HTR-8/SVneo (cell line): ENCODE measurements around the gene SYT9.
A peak's percentile ranks its signal among the peaks of the same experiment; 100 is the strongest.

Source experiments
- DNase-seq: peaks from one replicate; pipeline ENCODE4 v3.0.0; 2011; ENCODE audit warnings: low spot score, mixed read lengths; ENCODE audit not compliant: insufficient read length
- FAIRE-seq: peaks from 2 replicates; lab custom pipeline; 2011; peaks lifted over from hg19 to GRCh38; lab: Jason Lieb, UNC

SYT9 gene

DNA sequence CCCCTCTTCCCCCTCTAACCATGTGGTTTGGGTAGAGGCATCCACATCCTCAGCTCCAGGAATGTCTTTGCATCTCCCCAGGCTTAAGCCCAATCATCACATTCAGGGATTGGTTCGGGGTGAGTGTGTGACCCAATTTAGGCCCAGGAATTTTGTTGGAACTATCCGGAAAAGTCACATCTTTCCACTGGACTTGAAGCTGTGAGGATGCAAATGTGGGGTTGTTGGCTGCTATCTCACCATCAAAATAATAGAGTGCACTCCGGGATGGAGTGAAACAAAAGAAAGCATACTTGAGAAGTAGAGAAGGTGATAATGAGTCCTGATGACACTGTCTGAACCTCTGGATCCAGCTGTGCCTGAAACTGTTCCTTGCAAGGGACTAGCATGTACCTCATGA, 199.8 kb downstream of the SYT9 start:
- FAIRE-seq (no peak), DNase-seq (no peak)

DNA sequence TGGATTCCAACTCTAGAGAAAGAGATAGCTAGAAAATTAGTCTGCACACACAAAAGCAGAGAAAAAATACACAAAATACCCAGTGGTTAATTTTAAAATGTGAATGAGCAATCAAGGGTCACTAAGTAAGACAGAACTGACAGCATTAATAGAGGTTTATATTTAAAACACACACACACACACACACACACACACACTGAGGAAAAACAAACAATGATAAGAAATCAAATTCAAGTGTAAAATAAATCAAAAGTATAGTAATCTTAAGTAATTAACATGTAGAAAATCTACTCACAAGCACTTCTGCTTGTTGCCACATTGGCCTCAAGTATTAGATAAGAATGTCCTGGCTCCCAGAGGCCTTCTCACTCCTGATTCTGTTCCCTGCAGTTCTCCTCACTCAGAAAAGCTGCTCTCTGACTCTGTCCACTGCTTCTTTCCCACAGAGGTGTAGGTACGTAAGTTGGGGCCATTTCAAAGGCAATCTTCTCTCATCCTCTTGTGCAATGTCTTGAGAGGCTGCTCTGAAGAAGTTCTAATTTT, 200.3 kb downstream of the SYT9 start:
- DNase-seq (no peak), FAIRE-seq (no peak)

GRCh38 chr11:7454854-7455253, 203.2 kb downstream of the SYT9 start:
- no peak for DNase-seq
- no peak for FAIRE-seq

- FAIRE-seq (no peak), DNase-seq (peak; percentile 38)
Measured at GRCh38 chr11:7457211-7457610, 205.5 kb downstream of the SYT9 start.

- no peak for FAIRE-seq
- DNase-seq, result no peak
Measured at GRCh38 chr11:7462706-7463105, 211.0 kb downstream of the SYT9 start.

GRCh38 chr11:7467652-7468051, 215.9 kb downstream of the SYT9 start:
- FAIRE-seq (no peak), DNase-seq (no peak)

DNA sequence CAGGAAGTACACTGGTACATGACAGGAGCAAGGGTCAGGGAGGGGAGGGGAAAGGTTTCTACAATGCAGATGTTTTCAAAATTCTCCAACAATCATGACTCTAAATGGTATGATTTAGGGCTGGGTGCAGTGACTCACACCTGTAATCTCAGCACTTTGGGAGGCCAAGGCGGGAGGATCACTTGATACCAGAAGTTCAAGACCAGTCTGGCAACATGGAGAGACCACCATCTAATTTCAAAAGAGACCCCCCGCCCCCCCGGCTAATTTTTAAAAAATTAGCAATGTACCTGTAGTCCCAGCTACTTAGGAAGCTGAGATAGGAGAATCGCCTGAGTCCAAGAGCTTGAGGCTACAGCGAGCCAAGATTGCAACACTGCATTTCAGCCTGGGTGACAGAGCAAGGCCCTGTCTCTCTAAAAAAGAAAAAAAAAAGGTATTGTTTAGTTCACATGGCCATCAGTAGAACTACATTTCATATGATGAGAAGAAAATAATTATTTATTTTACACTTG, 217.7 kb downstream of the SYT9 start:
- FAIRE-seq (no peak), DNase-seq (no peak)

DNA sequence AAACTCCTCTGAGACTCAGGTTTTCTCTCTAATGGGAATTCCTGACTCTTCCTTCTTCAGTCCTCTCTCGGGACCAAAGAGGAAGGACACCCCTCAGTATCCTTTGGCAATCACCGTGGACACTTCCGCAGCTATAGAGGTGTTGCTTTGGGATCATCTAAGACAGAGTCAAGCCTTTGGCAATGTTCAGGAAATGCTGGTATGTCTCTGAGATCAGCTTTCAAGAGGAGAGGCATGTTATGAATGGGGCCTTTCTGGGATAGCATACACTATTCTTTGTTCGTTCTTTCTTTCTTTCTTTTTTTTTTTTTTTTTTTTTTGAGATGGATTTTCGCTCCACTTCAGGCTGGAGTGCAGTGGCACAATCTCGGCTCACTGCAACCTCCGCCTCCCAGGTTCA, 219.4 kb downstream of the SYT9 start:
- FAIRE-seq (no peak), DNase-seq (no peak)

DNA sequence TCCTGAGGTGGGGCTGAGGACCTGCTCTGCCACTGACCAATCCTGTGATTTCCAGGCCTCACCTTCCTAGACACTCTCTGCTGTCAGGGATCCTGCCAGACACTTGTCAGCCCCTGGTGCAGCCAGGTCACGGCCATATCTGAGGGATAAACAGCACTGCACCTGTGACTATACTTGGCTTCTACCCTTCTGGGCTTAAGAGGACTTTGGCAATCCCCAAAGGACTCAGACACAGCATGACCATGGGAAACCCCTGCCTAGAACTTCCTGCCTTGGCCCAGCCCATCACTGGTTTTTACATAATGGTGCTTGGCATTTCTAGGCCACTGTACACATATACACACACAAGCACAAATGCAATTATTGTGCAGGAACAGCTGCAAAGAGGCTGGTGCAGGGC, 222.0 kb downstream of the SYT9 start:
- DNase-seq (no peak), FAIRE-seq (no peak)

DNA sequence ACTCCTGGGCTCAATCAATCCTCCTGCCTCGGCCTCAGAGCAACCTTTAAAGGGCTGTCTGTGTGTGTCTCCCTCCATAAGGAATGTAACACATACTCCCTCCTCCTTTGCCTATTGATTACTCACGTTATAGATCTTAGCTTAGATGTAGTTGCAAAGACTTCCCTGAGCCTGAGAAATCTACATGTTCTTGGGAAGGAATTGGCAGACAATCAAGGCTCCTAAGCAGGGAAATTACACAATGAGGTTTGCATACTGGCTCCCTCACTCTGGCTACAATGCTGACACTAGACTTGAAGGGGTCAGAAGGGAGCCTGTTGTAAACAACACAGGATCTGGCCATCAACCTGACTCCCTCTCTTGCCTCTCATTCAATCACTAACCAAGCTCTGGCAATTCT, 228.4 kb downstream of the SYT9 start:
- no peak for FAIRE-seq

GRCh38 chr11:7484131-7484530, 232.4 kb downstream of the SYT9 start:
- FAIRE-seq (no peak), DNase-seq (no peak)

More for the DNA sequence above, 228.4 kb downstream of the SYT9 start:
- no peak for DNase-seq

DNA sequence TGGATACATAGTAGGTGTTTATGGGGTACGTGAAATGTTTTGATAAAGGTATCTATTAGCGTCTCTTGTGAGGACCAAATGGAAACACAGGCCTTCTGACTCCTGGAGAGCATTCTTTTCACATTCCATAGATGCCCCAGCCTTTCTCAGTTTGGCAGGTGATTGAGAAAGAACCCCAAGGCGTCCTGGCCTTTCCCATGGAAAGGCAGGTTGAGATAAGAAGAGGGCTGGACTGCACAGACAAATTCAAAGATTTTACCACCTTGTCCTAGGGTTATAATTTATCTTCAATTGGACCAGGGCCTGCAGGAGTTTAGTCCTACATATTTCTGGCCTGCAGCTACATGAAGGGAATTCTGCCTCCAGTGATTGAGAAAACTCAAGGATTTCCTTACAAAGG, 232.9 kb downstream of the SYT9 start:
- DNase-seq, result no peak
- no peak for FAIRE-seq

- DNase-seq (no peak), FAIRE-seq (no peak)
Measured at GRCh38 chr11:7485186-7486097, 233.7 kb downstream of the SYT9 start, which contains the start of gene OLFML1. Gene OLFML1, plus strand, starts transcription at chr11:7485506. Its CDS starts 370 bp downstream, at chr11:7485876.

DNA sequence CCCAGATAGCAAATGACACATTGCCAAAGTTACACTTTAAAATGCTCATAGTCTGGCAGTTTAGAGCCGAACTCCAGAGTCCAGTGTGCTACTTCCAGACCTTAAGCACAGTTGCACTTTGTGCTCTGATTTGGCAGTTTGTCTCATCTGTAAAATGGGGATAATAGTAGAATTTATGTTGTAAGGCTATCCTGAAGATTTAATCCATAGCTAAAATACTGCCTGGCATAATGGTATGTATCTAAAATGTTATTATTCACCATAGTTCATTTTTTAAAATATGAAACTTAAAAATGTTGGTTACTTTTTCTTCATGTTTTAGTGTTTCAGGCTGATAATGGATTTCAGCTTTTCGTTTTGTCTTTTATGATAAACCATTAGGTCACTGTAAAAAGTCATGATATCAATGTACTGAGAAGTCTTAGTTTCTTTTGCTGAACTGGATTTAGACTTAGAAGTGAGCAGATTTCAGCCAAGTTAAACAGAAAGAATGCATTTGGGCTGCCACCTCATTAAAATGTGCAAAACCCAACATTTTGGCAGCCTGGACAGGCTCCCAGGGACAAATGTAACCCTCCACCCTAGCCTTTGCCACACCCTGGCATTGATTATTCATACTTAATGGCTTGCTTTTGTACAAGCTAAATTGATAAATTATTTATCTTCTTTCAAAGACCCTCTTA, 234.5 kb downstream of the SYT9 start:
- DNase-seq (no peak), FAIRE-seq (no peak)

DNA sequence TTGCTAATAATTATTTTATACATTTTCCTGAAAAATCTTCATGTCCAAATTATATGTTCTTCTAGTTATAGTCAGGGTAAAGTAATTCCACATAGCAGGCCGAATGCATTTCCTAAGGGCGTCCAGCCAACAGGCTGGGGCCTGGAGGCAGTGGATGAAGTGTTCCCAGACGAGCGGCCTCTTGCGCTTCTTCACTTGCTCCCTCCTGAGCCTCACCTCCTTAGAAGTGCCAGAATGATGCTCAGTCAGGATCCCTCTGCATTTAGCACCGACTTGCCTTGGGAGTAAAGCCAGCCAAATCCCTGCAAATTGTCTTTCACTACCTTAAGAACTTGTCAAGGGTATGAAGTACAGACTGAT, 235.1 kb downstream of the SYT9 start:
- FAIRE-seq (no peak), DNase-seq (no peak)

DNA sequence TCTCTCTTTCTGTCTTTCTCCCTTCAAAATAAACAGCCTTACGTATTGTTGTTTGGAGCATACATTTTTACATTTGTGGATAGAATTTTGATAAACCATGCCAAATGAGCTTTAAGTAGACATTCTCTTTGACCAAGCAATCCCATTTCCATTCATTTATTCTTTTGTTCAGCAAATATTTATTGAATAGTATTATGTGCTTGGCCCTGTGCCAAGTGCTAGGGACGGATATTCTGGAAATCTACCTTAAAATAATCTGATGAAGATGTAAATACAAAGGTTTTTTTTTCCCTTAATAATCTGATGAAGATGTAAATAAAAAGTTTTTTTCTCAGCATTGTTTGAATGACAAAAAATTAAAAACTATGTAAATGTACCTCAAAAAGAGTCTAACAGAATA, 235.7 kb downstream of the SYT9 start:
- DNase-seq (no peak), FAIRE-seq (no peak)

DNA sequence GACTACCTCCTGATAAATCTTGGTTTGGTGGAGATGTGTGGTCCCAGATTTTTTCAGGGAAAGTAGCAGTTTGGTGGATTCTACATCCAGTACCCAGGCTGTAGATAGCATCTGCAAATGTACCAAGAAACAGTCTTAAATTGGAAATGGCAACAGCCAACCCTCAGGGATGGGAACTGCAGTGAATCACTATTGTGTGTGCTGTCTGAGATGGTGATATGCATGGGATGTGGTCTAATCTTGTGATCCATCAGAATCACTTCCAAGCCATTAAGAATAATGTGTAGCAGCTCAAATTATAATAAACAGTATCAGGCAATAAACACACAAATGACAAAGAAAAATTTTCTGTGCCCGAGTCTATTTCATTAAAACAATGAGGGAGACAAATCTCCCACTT, 237.0 kb downstream of the SYT9 start:
- FAIRE-seq, result no peak

DNA sequence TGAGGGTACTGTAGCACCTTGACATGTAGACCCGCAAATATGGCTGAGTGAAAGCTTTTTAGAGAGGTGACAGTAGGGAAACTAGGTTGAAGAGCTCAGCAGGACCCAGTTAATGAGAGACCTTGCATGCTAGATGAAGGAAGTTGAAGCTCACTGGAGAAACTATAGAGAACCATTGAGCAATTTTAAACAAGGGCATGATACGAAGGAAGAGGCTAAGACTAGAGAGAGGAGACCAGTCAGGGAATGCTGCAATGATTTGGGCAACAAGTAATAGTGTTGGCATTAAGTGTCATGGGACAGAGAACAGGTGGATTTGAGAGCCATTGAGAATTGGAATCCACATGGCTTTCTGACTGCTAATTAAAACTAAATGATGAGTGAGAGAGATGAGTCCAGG, 237.7 kb downstream of the SYT9 start:
- no peak for DNase-seq

More for the DNA sequence above, 237.0 kb downstream of the SYT9 start:
- DNase-seq, result no peak

DNA sequence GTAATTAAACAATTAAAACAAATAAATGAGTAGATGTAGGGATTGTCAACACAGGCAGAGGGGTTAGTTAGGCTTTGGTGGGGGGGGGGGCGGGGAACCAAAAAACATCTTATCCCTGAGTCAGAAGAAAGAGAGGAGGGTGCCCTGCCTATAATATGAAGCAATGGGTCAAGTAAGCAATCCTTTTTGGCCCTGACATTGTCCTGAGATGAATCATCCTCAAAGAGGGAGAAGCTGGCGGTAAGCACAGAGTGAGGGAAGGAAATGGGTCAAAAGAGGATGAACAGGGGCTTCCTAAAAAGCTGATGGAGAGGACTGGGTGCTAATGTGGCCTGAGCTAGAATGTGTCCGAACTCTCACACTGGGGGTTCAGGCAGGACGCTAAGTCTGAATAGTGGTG, 238.3 kb downstream of the SYT9 start:
- DNase-seq (peak; percentile 13), FAIRE-seq (no peak)

More for the DNA sequence above, 237.7 kb downstream of the SYT9 start:
- FAIRE-seq, result no peak

DNA sequence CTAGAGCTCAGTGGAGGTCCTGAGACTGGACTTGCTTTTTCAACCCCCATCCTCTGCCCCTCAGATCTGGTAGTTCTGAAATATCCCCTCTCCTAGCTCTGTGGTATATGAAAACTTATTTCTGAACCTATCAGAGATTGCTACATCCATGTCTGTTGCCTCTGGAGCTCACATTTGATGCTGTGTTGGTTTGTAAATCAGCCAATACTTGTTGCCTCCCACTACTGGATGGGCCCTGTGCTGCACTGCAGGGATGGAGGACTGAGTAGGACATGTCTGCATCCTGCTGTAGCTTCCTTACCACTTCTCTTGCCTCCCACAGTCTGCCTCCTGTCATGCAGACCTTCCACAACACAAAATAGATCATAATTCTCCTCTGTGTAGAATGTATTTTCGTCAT, 238.8 kb downstream of the SYT9 start:
- FAIRE-seq, result no peak
- DNase-seq, result no peak

DNA sequence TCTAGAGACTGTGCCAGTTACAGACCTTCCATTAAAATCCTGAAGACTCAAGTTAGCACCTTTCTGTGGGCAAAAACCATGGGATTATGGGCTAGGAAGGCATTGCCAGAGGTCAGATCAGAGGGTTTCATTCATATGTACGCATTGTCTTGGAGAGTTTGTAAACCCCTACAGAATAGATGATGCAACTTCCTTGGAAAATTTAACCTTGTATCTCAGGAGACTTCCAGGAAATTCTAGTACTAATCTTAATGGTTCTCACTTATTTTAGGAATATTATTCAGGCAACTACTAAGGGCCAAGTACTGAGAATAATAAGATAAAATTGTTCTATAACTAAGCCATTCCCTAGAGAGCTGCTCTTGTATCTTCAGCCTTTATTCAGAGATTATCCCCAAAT, 240.5 kb downstream of the SYT9 start:
- FAIRE-seq, result no peak

More for the DNA sequence above, 240.5 kb downstream of the SYT9 start:
- no peak for DNase-seq
